Measurements from ENCODE around the gene UQCRFS1.
"Not testable (repeated sequence)": the region's sequence is repeated elsewhere in the genome, so short reads cannot be mapped to it uniquely, and the experiment has no call there.

UQCRFS1 gene

GRCh38 chr19:29212648-29213573, at the start of gene UQCRFS1:
UQCRFS1 (minus strand) TSS chr19:29213151; CDS start chr19:29213118, 33 bp downstream.
- peak; percentile 95 for DNase-seq (ENCODE audit: low read depth)

GRCh38 chr19:29262085-29262484, 49.1 kb upstream of the UQCRFS1 start:
- no peak for DNase-seq (ENCODE audit: low read depth)

GRCh38 chr19:29260477-29261317, 47.7 kb upstream of the UQCRFS1 start:
- no peak for DNase-seq (ENCODE audit: low read depth)

- no peak for DNase-seq (ENCODE audit: low read depth)
These were observed 46.9 kb upstream of the UQCRFS1 start for GRCh38 chr19:29259867-29260281.

DNA sequence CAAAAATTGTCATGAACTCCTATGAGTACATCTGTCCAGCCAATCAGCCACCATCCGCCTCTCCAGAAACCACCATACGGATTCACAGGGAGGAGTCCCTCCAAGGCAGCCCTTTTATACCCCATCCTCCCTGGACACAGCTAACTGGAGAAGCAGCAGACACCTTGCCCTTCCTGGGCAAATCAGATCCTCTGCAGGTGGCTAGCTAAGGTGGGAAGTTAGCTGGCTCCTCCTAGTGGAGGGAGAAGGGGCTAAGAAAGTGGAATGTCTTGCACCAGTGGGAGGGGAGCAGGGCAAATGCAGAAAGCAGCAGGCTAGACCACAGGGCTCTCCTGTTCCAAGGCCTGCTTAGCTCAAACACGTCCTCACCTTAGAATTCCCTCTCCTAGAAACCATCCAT, 46.2 kb upstream of the UQCRFS1 start:
- DNase-seq (ENCODE audit: low read depth), result no peak

- DNase-seq (ENCODE audit: low read depth), result no peak
These were observed 43.6 kb upstream of the UQCRFS1 start for GRCh38 chr19:29256516-29256915.

DNA sequence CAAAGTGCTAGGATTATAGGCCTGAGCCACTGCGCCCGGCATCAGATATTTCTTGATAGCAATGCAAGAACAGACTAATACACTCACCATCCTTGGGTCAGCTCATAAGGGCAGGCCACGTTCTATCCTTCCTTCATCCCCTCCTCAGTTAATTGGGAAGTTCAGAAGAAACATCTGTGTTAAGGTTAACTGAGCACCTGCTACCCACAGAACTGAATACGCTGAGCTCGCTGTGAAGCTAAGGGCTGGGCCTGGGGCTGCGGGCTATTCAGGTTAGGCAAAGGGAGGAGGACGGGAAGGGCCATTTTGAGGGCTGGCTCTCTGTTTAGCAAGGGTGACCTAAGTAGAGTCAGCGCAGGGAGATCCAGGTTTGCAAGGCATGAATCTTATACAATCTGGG, 43.0 kb upstream of the UQCRFS1 start:
- DNase-seq (ENCODE audit: low read depth), result no peak

DNA sequence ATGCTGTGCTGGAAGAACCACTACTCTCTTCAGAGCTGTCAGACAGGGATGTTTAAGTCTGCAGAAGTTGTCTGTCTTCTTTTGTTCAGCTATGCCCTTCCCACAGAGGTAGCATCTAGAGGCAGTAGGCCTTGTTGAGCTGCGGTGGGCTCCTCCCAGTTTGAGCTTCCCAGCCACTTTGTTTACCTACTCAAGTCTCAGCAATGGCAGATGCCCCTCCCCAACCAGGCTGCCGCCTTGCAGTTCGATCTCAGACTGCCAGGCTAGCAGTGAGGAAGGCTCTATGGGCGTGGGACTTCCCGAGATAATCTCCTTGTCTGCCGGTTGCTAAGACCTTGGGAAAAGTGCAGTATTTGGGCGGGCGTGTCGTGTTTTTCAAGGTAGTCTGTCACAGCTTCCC, 42.1 kb upstream of the UQCRFS1 start:
- no peak for DNase-seq (ENCODE audit: low read depth)

GRCh38 chr19:29249798-29250197, 36.8 kb upstream of the UQCRFS1 start:
- not testable (repeated sequence) for DNase-seq (ENCODE audit: low read depth)

DNA sequence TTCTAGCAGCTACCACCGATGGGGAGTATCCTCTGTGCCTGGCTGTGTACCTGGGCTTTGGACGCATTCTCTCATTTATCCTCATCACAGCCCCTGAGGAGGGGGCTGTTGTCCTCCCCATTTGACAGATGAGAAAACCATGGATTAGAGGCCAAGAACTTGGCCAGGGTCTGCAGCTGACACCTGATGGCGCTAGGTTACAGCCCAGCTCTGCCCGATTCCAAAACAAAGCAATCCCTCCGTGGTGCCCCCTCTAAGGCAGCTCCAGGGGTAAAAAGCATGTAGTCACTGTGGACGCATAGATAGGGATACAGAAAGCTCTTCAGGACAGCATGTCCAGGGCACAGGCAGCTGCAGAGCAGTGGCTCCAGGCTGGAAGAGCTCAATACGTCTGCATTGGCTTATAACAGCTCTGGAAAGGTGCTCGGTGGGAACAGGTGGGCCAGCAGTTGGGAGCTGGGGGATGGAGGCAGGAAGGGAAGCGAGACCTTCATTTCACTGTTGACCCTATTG, 35.4 kb upstream of the UQCRFS1 start:
- DNase-seq (ENCODE audit: low read depth), result no peak

GRCh38 chr19:29247872-29248271, 34.9 kb upstream of the UQCRFS1 start:
- DNase-seq (ENCODE audit: low read depth), result no peak

- DNase-seq (ENCODE audit: low read depth), result no peak
These were observed 34.5 kb upstream of the UQCRFS1 start for GRCh38 chr19:29247471-29247870.

- DNase-seq (ENCODE audit: low read depth), result no peak
These were observed 34.1 kb upstream of the UQCRFS1 start for GRCh38 chr19:29247051-29247450.

DNA sequence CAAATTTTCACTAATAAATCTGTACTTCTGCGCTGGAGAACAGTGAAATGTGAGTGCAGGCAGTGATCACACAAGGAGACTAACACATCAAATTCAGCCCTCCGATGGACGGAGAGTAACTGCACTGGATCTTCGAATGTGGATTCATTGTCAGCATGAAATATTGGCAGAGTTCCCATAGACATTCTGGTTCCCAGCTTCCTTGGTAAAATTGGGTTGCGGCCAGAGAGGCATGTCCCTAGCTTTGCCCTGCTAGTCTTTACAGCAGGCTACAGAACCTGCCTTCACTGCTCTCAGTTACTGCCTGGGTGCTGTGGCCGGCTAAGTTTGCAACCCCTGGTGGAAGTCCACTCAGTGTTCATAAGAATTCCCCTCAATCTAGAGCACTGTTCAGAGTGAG, 32.3 kb upstream of the UQCRFS1 start:
- DNase-seq (ENCODE audit: low read depth), result no peak

GRCh38 chr19:29241324-29241723, 28.4 kb upstream of the UQCRFS1 start:
- DNase-seq (ENCODE audit: low read depth), result no peak

DNA sequence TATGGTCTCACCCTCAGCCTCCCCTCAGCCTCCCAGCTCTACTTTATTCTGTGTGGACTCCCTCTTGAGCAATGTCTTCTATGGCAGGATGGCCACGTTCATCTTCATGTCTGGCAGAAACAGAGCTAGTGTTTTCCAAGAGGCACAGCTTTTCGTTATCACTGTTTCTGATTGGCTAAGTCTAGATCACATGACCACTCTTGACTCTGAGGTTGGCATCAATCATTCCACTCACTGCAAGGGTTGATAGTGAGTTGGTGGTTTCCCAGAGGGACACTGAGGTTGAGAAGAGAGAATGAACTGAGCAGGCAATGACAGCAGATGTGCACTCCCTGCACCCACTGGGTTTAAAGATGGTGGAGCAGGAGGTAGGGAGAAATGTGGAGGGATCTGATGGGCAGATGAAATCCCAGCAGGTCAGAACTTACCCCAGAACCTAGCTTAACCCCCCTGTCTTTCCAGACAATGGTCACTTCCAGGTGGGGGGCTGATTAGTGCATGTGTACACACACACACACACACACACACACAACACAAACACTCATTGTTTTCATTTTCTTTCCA, 26.3 kb upstream of the UQCRFS1 start:
- no peak for DNase-seq (ENCODE audit: low read depth)

DNA sequence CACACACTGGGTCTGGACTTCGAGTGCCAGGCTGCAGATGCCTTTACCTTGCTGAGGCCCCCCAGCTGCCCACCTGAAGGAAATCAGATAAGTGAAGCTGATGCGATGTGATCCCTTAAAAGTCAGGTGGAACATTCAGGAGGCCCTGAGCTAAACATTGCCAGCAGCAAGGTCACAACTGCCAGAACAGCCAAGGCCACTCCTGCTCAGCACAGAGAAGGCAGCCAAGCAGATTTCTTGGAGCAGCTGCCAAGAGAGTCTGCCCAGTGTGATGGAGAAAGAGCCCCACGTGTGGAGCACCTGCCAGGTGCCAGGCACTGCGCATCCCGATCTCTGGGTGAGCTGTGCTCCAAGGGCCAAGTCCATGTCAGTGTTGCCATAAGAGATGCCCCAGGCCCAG, 20.6 kb upstream of the UQCRFS1 start:
- no peak for DNase-seq (ENCODE audit: low read depth)

GRCh38 chr19:29232315-29232852, 19.4 kb upstream of the UQCRFS1 start:
- DNase-seq (ENCODE audit: low read depth), result no peak

- not testable (repeated sequence) for DNase-seq (ENCODE audit: low read depth)
These were observed 18.4 kb upstream of the UQCRFS1 start for GRCh38 chr19:29231306-29231705.

- DNase-seq (ENCODE audit: low read depth), result no peak
These were observed 4.7 kb upstream of the UQCRFS1 start for GRCh38 chr19:29217616-29218015.

GRCh38 chr19:29216021-29216420, 3.1 kb upstream of the UQCRFS1 start:
- DNase-seq (ENCODE audit: low read depth), result no peak

DNA sequence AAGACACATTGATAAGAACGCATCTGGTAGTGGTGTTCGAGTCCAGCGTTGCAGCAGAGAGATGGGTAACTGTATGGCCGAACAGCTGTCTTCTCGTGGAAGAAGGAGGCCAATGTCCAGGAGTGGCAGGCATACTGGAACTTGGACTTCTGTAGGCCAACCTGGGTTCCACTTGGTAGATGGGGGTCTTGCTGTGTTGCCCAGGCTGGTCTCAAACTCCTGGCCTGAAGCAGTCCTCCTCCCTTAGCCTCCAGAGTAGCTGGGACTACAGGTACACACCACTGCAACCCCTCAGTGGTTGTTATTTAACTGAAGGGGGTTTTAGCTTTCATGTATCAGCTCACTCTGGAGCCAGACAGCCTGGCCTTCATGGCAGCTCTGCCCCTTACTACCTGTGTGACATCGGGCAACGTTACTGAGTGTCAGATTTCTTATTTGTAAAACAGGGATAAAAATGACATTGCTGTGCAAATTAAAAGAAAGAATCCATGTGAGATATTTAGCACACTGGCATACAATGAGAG, 2.4 kb upstream of the UQCRFS1 start:
- no peak for DNase-seq (ENCODE audit: low read depth)

Measured in activated T-cell treated with anti-CD3 and anti-CD28 coated beads for 24 hours (primary cell).